ENCODE measurements around the gene KCNAB2.

Gene KCNAB2

DNA sequence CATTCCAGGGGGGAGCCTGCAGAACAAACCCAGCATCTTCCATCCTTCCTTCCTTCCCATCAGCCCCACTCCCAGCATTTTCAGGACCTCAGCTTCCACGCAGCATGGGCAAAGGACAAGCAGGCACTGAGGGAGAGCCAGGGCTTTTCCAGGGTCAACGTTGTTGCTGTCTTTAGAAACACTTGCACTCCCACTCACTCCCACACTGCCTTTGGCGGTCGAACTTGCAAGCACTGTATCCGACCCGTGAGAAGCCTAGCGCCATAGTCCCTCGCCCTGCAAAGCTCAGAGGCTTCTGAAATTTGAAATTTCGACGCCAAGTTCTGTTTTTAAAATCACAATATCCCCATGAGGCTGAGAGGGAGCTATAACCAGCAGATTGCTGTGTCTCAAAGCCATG is 47.4 kb downstream of the KCNAB2 start:
- no peak overlapping the region for H3K27ac Mint-ChIP-seq
- peaks cover 17% of the 10 kb centered on the region for H3K36me3 Mint-ChIP-seq
- no peak for ATAC-seq (ENCODE audit: low read depth)
- DNase-seq (ENCODE audit: low spot score in 2 of 2), result no peak
- H3K4me1 Mint-ChIP-seq, result no peaks in the 10 kb centered on the region
- H3K9me3 Mint-ChIP-seq, result no peaks in the 10 kb centered on the region
- no peak overlapping the region for H3K4me3 Mint-ChIP-seq
- no peaks in the 10 kb centered on the region for H3K27me3 Mint-ChIP-seq

- H3K9me3 Mint-ChIP-seq, result no peaks in the 10 kb centered on the region
- H3K27me3 Mint-ChIP-seq, result no peaks in the 10 kb centered on the region
- no peaks in the 10 kb centered on the region for H3K4me1 Mint-ChIP-seq
- no peak overlapping the region for H3K4me3 Mint-ChIP-seq
- peaks cover 17% of the 10 kb centered on the region for H3K36me3 Mint-ChIP-seq
- H3K27ac Mint-ChIP-seq, result no peak overlapping the region
- no peak for ATAC-seq (ENCODE audit: low read depth)
- no peak for DNase-seq (ENCODE audit: low spot score in 2 of 2)
Observed at GRCh38 chr1:6093611-6094010, 47.9 kb downstream of the KCNAB2 start.

DNA sequence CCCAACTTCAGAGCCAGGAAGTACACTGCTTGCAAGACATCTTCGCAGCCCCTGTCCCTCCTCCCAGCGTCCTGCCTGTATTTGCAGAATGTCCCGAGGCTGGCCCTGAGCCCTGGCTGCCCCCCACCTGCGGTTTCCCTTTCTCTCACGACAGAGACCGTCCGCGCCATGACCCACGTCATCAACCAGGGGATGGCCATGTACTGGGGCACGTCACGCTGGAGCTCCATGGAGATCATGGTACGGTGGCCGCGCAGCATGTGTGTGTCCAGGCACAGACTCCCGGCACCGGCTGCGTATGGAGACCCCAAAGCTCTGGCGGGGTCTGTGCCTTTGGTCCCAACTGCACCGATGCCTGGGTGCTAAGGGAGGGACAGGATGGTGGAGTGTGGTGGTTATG is 48.6 kb downstream of the KCNAB2 start:
- Mint-ChIP-seq H3K4me1 (no peaks in the 10 kb centered on the region), H3K36me3 (peaks cover 18% of the 10 kb centered on the region), H3K9me3 (no peaks in the 10 kb centered on the region), H3K4me3 (no peak overlapping the region), H3K27ac (no peak overlapping the region), H3K27me3 (no peaks in the 10 kb centered on the region)
- ATAC-seq (ENCODE audit: low read depth) (no peak), DNase-seq (ENCODE audit: low spot score in 2 of 2) (no peak)

DNA sequence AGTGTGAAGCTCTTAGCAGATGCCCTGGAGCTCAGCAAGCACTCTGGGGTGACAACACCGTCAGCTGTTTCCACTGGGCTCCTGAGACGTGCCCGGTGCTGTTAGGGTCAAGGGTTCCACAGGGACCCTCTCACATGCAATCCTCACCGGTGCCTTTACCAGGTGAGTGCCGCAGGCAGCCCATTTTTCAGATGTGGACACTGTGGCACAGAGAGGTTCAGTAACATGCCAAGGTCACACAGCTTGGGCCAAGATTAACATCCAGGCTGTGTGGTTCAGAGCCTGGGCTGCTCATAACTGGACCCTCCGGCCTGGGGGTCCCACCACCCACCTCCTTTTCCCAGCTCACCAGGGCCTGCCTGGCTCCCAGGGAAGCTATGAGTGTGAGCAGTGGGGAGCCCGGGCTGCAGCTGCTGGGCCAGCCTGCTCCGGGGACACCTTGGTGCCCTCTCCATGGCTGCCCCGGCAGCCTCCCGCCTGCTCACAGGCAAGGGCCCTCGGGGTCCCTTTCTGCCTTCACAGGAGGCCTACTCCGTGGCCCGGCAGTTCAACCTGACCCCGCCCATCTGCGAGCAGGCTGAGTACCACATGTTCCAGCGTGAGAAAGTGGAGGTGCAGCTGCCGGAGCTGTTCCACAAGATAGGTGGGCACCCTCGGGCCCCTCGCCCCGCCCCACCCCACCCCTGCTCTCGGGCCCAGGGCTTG is 49.3 kb downstream of the KCNAB2 start:
- no peak for ATAC-seq (ENCODE audit: low read depth)
- no peak overlapping the region for H3K4me3 Mint-ChIP-seq

GRCh38 chr1:6095511-6096242 is 50.0 kb downstream of the KCNAB2 start:
- ATAC-seq (ENCODE audit: low read depth) (no peak), DNase-seq (ENCODE audit: low spot score in 2 of 2) (no peak)
- Mint-ChIP-seq H3K4me1 (no peaks in the 10 kb centered on the region), H3K36me3 (peaks cover 18% of the 10 kb centered on the region), H3K27ac (no peak overlapping the region), H3K9me3 (no peaks in the 10 kb centered on the region), H3K4me3 (no peak overlapping the region), H3K27me3 (no peaks in the 10 kb centered on the region)

More for the DNA sequence above, 49.3 kb downstream of the KCNAB2 start:
- no peaks in the 10 kb centered on the region for H3K4me1 Mint-ChIP-seq
- DNase-seq (ENCODE audit: low spot score in 2 of 2), result no peak
- H3K36me3 Mint-ChIP-seq, result peaks cover 18% of the 10 kb centered on the region
- H3K27ac Mint-ChIP-seq, result no peak overlapping the region
- H3K9me3 Mint-ChIP-seq, result no peaks in the 10 kb centered on the region
- H3K27me3 Mint-ChIP-seq, result no peaks in the 10 kb centered on the region

DNA sequence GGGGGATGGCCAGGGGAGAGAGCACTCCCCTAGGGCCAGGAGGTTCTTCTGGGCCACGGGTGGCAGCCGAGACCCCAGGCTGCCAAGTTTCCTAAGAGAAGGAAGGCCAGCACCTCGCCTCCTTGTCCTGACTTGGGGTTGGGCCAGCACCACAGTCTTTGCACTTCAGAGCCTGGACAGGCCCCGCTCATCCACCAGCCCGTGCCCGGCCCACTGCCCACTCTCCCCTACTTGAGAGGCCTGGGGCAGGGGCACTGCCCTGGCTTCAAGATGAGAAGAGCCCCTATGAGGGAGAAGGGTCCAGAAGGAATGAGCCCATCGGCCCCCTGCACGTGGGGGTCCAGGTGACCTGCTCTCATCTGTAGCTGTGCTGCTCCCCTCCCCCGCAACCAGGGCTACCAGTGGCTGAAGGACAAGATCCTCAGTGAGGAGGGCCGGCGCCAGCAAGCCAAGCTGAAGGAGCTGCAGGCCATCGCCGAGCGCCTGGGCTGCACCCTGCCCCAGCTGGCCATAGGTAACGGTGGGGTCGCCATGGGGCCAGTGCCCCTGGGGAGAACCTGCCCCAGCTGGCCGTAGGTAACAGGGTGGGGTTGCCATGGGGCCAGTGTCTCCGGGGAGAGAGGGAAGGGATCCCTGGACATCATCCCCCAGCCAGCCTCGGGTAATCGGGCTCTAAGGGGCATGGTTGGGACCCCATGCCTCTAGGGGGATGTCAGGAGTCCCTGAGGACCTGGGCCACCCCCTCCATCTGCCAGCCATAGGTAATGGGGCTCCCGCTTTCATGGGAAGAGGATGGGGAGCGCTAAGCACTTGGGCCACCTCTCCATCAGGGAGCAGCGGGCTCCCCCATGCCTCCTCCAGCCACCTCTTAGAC is 50.8 kb downstream of the KCNAB2 start:
- Mint-ChIP-seq H3K27me3 (no peaks in the 10 kb centered on the region), H3K36me3 (peaks cover 14% of the 10 kb centered on the region), H3K4me3 (no peak overlapping the region), H3K27ac (no peak overlapping the region), H3K4me1 (no peaks in the 10 kb centered on the region), H3K9me3 (no peaks in the 10 kb centered on the region)
- ATAC-seq (ENCODE audit: low read depth), result no peak
- no peak for DNase-seq (ENCODE audit: low spot score in 2 of 2)

- Mint-ChIP-seq H3K9me3 (no peaks in the 10 kb centered on the region), H3K27me3 (no peaks in the 10 kb centered on the region), H3K36me3 (peaks cover 14% of the 10 kb centered on the region), H3K4me1 (no peaks in the 10 kb centered on the region), H3K4me3 (no peak overlapping the region), H3K27ac (no peak overlapping the region)
- ATAC-seq (ENCODE audit: low read depth) (no peak), DNase-seq (ENCODE audit: low spot score in 2 of 2) (no peak)
Observed at GRCh38 chr1:6097117-6097595, 51.5 kb downstream of the KCNAB2 start.

GRCh38 chr1:6097824-6098223 is 52.1 kb downstream of the KCNAB2 start:
- ATAC-seq (ENCODE audit: low read depth) (no peak), DNase-seq (ENCODE audit: low spot score in 2 of 2) (no peak)
- Mint-ChIP-seq H3K4me1 (no peaks in the 10 kb centered on the region), H3K4me3 (no peak overlapping the region), H3K36me3 (peaks cover 14% of the 10 kb centered on the region), H3K27me3 (no peaks in the 10 kb centered on the region), H3K9me3 (no peaks in the 10 kb centered on the region), H3K27ac (no peak overlapping the region)

GRCh38 chr1:6098303-6099215 is 52.9 kb downstream of the KCNAB2 start:
- no peak for DNase-seq (ENCODE audit: low spot score in 2 of 2)
- Mint-ChIP-seq H3K27ac (no peak overlapping the region), H3K4me3 (no peak overlapping the region), H3K9me3 (no peaks in the 10 kb centered on the region), H3K4me1 (no peaks in the 10 kb centered on the region), H3K27me3 (no peaks in the 10 kb centered on the region), H3K36me3 (peaks cover 14% of the 10 kb centered on the region)
- no peak for ATAC-seq (ENCODE audit: low read depth)

GRCh38 chr1:6099297-6099696 is 53.6 kb downstream of the KCNAB2 start:
- no peaks in the 10 kb centered on the region for H3K9me3 Mint-ChIP-seq
- H3K27ac Mint-ChIP-seq, result no peak overlapping the region
- no peak for DNase-seq (ENCODE audit: low spot score in 2 of 2)

DNA sequence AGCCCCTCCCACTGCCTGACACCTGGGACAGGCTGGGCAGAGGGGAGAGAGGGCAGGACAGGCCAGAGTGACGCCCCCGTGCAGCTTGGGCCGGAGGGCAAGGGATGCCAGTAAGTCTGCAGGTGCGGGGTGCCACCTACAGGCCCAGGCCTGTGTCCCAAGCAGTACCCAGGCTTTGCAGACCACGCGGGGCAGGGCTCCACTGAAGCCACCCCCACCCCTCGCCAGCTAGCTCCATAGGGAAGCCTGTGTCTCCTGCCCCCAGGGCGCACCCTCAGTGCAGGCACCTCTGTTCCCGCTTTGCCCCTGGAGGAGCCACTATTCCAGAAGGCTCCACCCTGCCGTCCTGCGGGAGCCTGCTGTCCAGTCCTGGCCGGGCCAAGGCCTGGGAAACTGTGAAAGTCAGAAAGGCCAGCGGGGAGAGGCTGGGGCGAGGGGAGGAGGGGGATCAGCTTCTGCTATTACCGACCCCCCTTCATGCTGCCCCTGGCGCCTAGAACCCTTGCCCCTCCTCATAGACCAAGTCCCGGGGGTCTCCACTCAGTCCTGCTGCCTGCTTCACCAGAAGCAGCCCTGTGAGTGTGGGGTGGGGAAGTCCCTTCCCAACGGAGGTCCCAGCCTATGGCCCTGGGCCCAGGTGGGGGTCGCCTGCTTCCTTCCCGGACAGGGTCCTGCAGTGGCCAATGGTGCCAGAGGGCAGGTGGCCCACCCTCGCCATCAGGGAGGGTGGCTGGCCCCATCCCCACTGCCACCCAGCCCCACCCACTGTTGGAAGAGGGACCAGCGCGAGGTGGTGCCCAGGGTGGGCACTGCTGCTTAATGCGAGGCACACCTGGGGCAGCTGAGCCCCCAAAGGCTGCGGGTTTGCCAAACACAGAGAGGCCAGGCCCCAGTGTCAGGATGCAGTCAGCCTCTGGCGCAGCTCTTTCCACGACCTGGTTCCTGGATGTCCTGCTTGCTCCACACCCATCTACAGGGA is 54.4 kb downstream of the KCNAB2 start:
- Mint-ChIP-seq H3K4me3 (no peak overlapping the region), H3K9me3 (no peaks in the 10 kb centered on the region), H3K27me3 (no peaks in the 10 kb centered on the region), H3K27ac (no peak overlapping the region), H3K4me1 (no peaks in the 10 kb centered on the region), H3K36me3 (peaks cover 9% of the 10 kb centered on the region)
- ATAC-seq (ENCODE audit: low read depth), result peak; percentile 41
- no peak for DNase-seq (ENCODE audit: low spot score in 2 of 2)

More at GRCh38 chr1:6099297-6099696, 53.6 kb downstream of the KCNAB2 start:
- Mint-ChIP-seq H3K4me3 (no peak overlapping the region), H3K27me3 (no peaks in the 10 kb centered on the region), H3K4me1 (no peaks in the 10 kb centered on the region), H3K36me3 (peaks cover 9% of the 10 kb centered on the region)
- no peak for ATAC-seq (ENCODE audit: low read depth)

DNA sequence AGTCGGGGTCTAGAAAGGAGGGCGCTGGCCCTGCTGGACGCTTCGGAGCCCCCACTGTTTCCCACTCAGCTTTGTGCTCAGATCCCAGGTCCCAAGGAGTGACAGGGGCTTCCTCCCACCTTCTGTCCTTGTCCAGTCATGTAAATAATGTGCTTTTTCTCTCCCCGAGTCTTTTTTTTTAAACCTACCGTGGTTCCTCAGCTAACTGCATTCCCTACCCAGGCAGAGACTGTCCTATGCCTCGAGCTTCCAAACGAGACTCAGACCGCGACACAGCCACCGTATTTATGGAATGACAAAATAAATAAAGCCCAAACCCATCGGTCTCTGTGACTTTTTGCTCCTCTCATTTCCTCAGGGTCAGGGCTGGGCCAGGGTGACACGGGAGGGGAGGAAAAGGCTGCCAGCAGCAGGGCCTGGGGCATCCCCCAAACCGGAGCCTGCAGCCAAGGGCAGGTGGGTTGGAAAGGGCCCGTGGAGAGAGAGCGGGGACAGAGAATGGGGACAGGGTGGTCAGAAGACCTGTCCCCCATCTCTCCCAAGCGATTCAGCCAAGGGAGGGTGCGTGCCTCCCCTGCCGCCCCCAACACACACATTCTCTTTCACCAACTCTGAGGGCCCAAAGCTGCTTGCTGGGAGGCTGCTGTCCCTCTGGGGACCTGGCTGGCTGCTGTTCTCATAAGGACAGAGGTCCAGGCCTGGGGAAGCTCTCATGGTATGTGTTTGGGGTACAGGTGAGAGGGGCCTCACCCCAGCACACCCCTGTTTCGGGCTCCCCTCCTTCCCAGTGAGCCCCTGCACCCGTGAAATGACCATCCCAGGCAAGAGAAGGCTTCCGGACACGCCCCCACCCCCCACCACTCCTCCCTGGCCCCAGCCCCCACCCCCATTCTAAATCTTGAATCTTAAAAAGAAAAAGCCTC is 55.4 kb downstream of the KCNAB2 start:
- H3K27me3 Mint-ChIP-seq, result no peaks in the 10 kb centered on the region
- peaks cover 9% of the 10 kb centered on the region for H3K36me3 Mint-ChIP-seq
- DNase-seq (ENCODE audit: low spot score in 2 of 2) (no peak), ATAC-seq (ENCODE audit: low read depth) (no peak)
- no peaks in the 10 kb centered on the region for H3K4me1 Mint-ChIP-seq
- H3K27ac Mint-ChIP-seq, result no peak overlapping the region
- no peak overlapping the region for H3K4me3 Mint-ChIP-seq
- H3K9me3 Mint-ChIP-seq, result no peaks in the 10 kb centered on the region
